GM19239 (cell line): Measurements from ENCODE around the gene C2CD4A.

ENCODE experiments used
- DNase-seq: peaks from one replicate; pipeline ENCODE4 v3.0.0; 2011; ENCODE audit warnings: low spot score; ENCODE audit not compliant: insufficient read length
- FAIRE-seq: peaks from 2 replicates; lab custom pipeline; 2011; peaks lifted over from hg19 to GRCh38; lab: Jason Lieb, UNC

C2CD4A gene

GRCh38 chr15:62090988-62091387 is 24.2 kb downstream of the C2CD4A start:
- FAIRE-seq (no peak), DNase-seq (no peak)

- FAIRE-seq = no peak
- DNase-seq = no peak
Measured at GRCh38 chr15:62093809-62094208, 27.0 kb downstream of the C2CD4A start.

GRCh38 chr15:62094388-62094787 is 27.6 kb downstream of the C2CD4A start:
- no peak for FAIRE-seq
- no peak for DNase-seq

- FAIRE-seq (no peak), DNase-seq (no peak)
Measured at GRCh38 chr15:62099094-62099601, 32.4 kb downstream of the C2CD4A start.

- DNase-seq (no peak), FAIRE-seq (no peak)
Measured at GRCh38 chr15:62103431-62103830, 36.7 kb downstream of the C2CD4A start.

GRCh38 chr15:62104401-62104800 is 37.6 kb downstream of the C2CD4A start:
- FAIRE-seq (no peak), DNase-seq (no peak)

GRCh38 chr15:62104846-62105245 is 38.1 kb downstream of the C2CD4A start:
- FAIRE-seq (no peak), DNase-seq (no peak)

GRCh38 chr15:62105266-62105665 is 38.5 kb downstream of the C2CD4A start:
- FAIRE-seq (no peak), DNase-seq (no peak)

GRCh38 chr15:62106096-62106495 is 39.3 kb downstream of the C2CD4A start:
- FAIRE-seq (no peak), DNase-seq (no peak)

- DNase-seq = no peak
- FAIRE-seq = no peak
Measured at GRCh38 chr15:62107571-62108121, 40.9 kb downstream of the C2CD4A start.

GRCh38 chr15:62108411-62108810 is 41.6 kb downstream of the C2CD4A start:
- FAIRE-seq (no peak), DNase-seq (no peak)

GRCh38 chr15:62109437-62109836 is 42.7 kb downstream of the C2CD4A start:
- no peak for DNase-seq
- no peak for FAIRE-seq

GRCh38 chr15:62109982-62110851 is 43.4 kb downstream of the C2CD4A start:
- no peak for DNase-seq
- FAIRE-seq = no peak

GRCh38 chr15:62112081-62112480 is 45.3 kb downstream of the C2CD4A start:
- DNase-seq = no peak
- FAIRE-seq = no peak

GRCh38 chr15:62112616-62113593 is 46.1 kb downstream of the C2CD4A start:
- no peak for FAIRE-seq
- DNase-seq = no peak

- DNase-seq = no peak
- no peak for FAIRE-seq
Measured at GRCh38 chr15:62115847-62116246, 49.1 kb downstream of the C2CD4A start.

GRCh38 chr15:62118520-62119226 is 51.9 kb downstream of the C2CD4A start:
- DNase-seq = no peak
- no peak for FAIRE-seq

- FAIRE-seq (no peak), DNase-seq (no peak)
Measured at GRCh38 chr15:62119227-62119864, 52.6 kb downstream of the C2CD4A start.

GRCh38 chr15:62119874-62120273 is 53.1 kb downstream of the C2CD4A start:
- DNase-seq (no peak), FAIRE-seq (no peak)
